ENCODE data around the gene BRK1.
"Not testable (repeated sequence)": the region's sequence is repeated elsewhere in the genome, so short reads cannot be mapped to it uniquely, and the experiment has no call there.

Gene BRK1

DNA sequence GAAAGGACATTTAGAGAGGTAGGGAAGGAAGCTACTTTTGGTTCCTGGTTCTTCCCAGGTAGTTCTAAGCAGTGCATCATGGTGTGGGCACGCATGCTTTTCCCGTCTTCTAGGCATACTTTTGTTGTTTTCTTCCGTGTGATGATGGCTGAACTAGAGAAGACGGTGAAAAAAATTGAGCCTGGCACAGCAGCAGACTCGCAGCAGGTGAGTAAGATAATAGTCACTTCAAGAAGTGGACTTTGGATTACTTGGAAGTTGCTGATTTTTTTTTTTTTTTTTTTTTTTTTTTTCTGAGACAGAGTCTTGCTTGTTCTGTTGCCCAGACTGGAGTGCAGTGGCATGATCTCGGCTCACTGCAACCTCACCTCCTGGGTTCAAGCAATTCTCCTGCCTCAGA lies 25.3 kb upstream of the BRK1 start:
- H3K4me1 ChIP-seq = no peaks in the 10 kb centered on the region
- H3K4me3 ChIP-seq = no peak overlapping the region
- intact Hi-C loops (cut with DNase I; ENCODE audit: low total_unique reads) = no loop called here
- H3K27me3 ChIP-seq = no peaks in the 10 kb centered on the region
- H3K9me3 ChIP-seq = no peaks in the 10 kb centered on the region
- H3K36me3 ChIP-seq = no peaks in the 10 kb centered on the region
- TF ChIP-seq, protein P1, sequence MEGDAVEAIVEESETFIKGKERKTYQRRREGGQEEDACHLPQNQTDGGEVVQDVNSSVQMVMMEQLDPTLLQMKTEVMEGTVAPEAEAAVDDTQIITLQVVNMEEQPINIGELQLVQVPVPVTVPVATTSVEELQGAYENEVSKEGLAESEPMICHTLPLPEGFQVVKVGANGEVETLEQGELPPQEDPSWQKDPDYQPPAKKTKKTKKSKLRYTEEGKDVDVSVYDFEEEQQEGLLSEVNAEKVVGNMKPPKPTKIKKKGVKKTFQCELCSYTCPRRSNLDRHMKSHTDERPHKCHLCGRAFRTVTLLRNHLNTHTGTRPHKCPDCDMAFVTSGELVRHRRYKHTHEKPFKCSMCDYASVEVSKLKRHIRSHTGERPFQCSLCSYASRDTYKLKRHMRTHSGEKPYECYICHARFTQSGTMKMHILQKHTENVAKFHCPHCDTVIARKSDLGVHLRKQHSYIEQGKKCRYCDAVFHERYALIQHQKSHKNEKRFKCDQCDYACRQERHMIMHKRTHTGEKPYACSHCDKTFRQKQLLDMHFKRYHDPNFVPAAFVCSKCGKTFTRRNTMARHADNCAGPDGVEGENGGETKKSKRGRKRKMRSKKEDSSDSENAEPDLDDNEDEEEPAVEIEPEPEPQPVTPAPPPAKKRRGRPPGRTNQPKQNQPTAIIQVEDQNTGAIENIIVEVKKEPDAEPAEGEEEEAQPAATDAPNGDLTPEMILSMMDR (IDR thresholded peaks at IDR 0.05) = no peak
- DNase-seq = no peak
- no peak overlapping the region for H3K27ac ChIP-seq

DNA sequence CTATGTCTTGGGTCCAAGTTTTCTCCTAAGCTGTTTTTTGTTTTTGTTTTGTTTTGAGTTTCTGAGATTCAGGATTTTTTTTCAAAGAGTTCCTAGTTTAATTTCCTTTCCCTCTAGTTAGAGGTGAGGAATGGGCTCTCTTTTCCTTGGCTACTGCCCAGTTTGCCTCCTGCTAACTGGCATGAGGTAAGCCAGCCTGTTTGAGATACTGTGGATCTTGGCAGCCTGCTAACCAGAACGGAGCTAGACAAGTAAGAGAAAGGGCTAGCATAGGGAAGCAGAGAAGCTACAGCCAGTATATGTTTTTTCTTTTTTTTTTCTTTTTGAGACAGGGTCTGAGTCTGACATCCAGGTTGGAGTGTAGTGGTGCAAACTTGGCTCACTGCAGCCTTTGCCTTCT lies 24.7 kb upstream of the BRK1 start:
- intact Hi-C loops (cut with DNase I; ENCODE audit: low total_unique reads); DNase-seq; H3K36me3 ChIP-seq; H3K9me3 ChIP-seq; H3K27ac ChIP-seq; H3K4me3 ChIP-seq; H3K4me1 ChIP-seq; H3K27me3 ChIP-seq: not testable (repeated sequence)

DNA sequence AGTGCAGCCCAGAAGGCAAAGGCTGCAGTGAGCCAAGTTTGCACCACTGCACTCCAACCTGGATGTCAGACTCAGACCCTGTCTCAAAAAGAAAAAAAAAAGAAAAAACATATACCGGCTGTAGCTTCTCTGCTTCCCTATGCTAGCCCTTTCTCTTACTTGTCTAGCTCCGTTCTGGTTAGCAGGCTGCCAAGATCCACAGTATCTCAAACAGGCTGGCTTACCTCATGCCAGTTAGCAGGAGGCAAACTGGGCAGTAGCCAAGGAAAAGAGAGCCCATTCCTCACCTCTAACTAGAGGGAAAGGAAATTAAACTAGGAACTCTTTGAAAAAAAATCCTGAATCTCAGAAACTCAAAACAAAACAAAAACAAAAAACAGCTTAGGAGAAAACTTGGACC lies 24.1 kb upstream of the BRK1 start:
- H3K27ac ChIP-seq; H3K36me3 ChIP-seq; H3K4me3 ChIP-seq; H3K4me1 ChIP-seq; intact Hi-C loops (cut with DNase I; ENCODE audit: low total_unique reads); H3K27me3 ChIP-seq; DNase-seq; H3K9me3 ChIP-seq: not testable (repeated sequence)

DNA sequence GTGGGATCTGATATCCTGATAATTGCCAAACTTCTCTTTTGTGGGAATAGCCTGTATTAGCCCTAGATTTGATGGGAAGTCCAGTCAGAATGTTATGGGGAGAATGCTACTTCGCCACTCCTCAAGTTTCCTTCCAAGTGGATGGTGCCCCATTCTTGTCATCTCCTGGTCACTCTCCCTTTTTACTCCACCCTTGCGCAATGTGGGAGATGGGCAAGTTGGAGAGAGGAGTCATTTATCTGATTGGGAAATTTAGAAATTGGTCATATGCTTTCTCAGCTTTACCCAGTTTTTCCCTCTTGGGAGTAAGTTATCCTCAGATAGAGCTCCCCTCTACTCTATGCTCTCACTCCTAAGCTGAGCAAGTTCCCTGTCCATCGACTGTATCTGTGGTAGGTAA lies 21.8 kb upstream of the BRK1 start:
- Histone ChIP-seq H3K36me3 (no peaks in the 10 kb centered on the region), H3K4me1 (no peaks in the 10 kb centered on the region), H3K27ac (no peak overlapping the region), H3K4me3 (no peak overlapping the region), H3K9me3 (no peaks in the 10 kb centered on the region), H3K27me3 (no peaks in the 10 kb centered on the region)
- intact Hi-C loops (cut with DNase I; ENCODE audit: low total_unique reads) = no loop called here
- TF ChIP-seq, protein P1 (IDR thresholded peaks at IDR 0.05) = no peak
- DNase-seq = no peak

DNA sequence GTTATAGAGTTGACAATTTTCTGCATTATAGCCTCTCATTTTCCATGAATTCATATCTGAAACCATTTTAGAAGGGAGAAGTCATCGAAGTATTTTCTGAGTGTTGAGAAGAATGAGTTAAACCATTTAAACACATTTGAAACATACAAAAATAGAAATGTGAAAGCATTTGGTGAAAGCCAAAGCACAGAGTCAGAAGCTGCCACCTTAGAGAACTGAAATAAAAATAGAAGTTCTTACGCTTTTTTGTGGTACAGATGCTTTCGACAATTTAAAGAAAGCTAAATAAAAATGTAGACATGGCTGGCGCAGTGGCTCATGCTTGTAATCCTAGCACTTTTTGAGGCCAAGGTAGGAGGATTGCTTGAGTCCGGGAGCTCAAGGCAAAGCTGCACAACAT lies 16.4 kb upstream of the BRK1 start:
- no peaks in the 10 kb centered on the region for H3K9me3 ChIP-seq
- no peak overlapping the region for H3K27ac ChIP-seq
- H3K27me3 ChIP-seq = no peaks in the 10 kb centered on the region
- no peak overlapping the region for H3K4me3 ChIP-seq
- H3K36me3 ChIP-seq = no peaks in the 10 kb centered on the region
- TF ChIP-seq, protein P1 (IDR thresholded peaks at IDR 0.05) = no peak
- H3K4me1 ChIP-seq = no peaks in the 10 kb centered on the region
- intact Hi-C loops (cut with DNase I; ENCODE audit: low total_unique reads) = no loop called here
- no peak for DNase-seq

DNA sequence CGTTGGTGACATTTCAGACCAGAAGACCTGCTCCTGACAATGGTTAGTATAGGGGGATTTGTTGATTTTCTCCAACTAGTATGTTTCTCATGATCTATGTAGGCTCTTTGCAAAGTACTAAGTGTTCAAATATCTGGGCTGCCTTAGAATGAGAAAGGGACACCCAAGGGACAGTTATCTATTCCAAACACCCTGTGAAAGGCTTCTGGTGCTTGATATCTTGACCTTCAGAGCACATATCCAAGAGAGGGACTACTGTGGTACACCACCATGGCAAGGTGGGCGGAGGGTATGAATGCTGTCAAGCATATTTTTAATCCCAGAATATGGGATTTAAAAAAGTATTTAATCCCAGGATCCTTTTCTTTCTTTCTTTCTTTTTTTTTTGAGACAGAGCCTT lies 8.6 kb upstream of the BRK1 start:
- H3K9me3 ChIP-seq = no peaks in the 10 kb centered on the region
- H3K36me3 ChIP-seq = no peaks in the 10 kb centered on the region
- no peak overlapping the region for H3K27ac ChIP-seq
- H3K4me1 ChIP-seq = no peaks in the 10 kb centered on the region
- intact Hi-C loops (cut with DNase I; ENCODE audit: low total_unique reads) = no loop called here
- DNase-seq = no peak
- H3K4me3 ChIP-seq = no peak overlapping the region
- peaks cover 0 to 8% of the 10 kb centered on the region in 2 donors for H3K27me3 ChIP-seq
- TF ChIP-seq, protein P1 (IDR thresholded peaks at IDR 0.05) = no peak

DNA sequence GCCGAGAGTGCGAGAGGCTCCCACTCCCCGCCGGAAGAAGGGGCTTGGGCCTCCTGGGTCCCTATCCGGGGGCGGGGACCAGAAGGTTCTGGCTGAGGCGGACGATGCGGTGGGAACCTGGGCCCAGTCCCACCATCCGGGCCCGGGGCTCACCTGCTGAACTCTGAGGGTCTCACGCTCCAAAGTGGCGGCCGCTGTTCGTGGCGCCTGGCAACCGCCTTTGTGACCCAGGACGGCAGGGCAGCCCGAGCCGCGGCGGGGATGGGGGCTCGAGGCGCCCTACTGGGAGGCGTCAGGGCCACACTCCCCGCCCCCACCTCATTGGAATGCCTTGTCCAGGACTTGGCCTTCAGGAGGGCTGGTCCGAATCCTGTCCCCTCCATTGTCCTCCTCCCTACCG lies 7.4 kb upstream of the BRK1 start, which contains the start of gene FANCD2OS:
Gene FANCD2OS (minus strand): TSS at position 165 of the 400 bp plus-strand sequence. CDS start 3,481 bp downstream, outside the sequence.
- H3K36me3 ChIP-seq = no peaks in the 10 kb centered on the region
- no peaks in the 10 kb centered on the region for H3K9me3 ChIP-seq
- H3K27ac ChIP-seq = no peak within 1 kb of the TSS
- H3K27me3 ChIP-seq = peaks cover 0 to 8% of the 10 kb centered on the region in 2 donors
- no peaks in the 10 kb centered on the region for H3K4me1 ChIP-seq
- TF ChIP-seq, protein P1 (IDR thresholded peaks at IDR 0.05) = no peak
- no peak within 1 kb of the TSS for H3K4me3 ChIP-seq
- intact Hi-C loops (cut with DNase I; ENCODE audit: low total_unique reads) = no loop called here
- DNase-seq = no peak

Data from tibial artery (tissue), 4 donors.